Activated CD8-positive, alpha-beta memory T cell treated with anti-CD3 and anti-CD28 coated beads, Interleukin-2, amount 50 U/mL, for 1 hour (primary cell): Measurements from ENCODE around the gene SPDYE3.
"Not testable (repeated sequence)": the region's sequence is repeated elsewhere in the genome, so short reads cannot be mapped to it uniquely, and the experiment has no call there.

Experiments
- DNase-seq: peaks from one replicate; pipeline ENCODE4 v3.0.0-alpha.2; 2020; ENCODE audit errors: extremely low read depth

Gene SPDYE3, protein sequence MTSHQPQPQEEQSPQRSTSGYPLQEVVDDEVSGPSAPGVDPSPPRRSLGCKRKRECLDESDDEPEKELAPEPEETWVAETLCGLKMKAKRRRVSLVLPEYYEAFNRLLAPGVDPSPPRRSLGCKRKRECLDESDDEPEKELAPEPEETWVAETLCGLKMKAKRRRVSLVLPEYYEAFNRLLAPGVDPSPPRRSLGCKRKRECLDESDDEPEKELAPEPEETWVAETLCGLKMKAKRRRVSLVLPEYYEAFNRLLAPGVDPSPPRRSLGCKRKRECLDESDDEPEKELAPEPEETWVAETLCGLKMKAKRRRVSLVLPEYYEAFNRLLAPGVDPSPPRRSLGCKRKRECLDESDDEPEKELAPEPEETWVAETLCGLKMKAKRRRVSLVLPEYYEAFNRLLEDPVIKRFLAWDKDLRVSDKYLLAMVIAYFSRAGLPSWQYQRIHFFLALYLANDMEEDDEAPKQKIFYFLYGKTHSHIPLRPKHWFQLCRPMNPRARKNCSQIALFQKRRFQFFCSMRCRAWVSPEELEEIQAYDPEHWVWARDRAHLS

DNA sequence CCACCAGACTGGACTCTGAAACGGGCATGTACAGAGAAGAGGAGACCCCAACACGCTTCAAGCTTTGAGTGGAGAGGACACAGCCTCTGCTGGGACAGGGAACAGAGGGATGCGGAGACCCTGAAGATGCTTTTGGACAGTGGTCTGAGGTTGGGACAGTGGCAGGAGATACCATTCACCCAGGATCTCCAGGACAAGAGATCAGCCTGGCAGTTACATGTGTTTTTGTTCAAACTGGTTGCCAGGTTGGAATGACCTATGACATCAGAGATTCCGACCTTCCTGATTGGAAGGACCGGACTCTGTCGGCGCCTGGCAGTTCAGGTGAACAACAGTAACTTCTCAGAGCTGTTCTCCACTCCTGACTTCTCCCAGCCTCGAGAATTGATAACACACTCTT is at the start of gene SPDYE3:
SPDYE3 (plus strand) TSS at position 301 of the 400 bp plus-strand sequence. CDS start 184 bp downstream, outside the sequence.
- DNase-seq: not testable (repeated sequence)

DNA sequence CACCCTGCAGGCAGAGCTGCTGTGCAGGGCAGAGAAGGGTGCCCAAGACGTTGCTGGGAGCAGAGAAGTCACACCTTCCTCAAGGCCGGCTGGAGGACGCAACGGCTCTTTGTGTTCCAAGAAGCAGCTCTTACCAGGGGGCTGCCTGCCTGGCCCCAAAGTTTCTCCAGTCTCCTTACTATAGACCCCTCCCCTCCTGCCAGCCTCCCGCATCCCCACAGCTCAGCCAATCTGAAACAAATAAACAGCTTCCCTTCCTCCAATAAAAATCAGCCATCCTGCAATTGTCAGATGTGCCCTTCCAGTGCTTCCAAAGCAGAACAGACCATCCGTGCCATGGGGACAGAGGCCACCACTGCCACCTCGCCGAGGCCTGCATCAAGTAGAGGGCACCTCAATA is 47.5 kb upstream of the SPDYE3 start:
- DNase-seq: not testable (repeated sequence)

DNA sequence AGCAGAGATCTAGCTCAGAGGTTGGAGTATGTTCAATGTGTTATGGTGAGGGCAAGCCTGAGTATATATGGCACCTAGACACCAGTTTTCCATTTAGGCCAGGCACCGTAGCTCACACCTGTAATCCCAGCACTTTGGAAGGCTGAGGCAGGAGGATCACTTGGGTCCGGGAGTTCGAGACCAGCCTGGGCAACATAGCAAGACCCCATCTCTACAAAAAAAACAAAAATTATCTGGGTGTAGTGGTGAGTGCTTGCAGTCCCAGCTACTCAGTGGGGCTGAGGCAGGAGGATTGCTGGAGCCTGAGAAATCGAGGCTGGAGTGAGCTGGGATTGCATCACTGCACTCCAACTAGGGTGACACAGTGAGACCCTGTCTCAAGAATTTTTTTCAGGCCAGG is 44.6 kb upstream of the SPDYE3 start:
- DNase-seq: not testable (repeated sequence)

DNA sequence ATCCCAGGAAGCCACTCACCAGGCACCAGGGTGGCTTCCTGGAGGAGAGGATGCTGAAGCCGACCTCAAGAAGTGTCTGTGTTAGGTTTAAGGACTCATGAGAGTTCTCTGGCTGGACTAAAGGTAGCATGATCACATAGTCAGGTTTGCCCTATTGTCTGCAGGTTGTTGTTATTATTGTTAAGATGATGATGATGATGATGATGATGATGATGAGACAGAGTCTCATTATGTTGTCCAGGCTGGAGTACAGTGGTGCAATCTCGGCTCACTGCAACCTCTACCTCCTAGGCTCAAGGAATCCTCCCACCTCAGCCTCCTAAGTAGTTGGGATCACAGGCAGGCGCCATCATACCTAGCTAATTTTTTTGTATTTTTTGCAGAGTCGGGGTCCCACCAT is 43.3 kb upstream of the SPDYE3 start:
- DNase-seq: not testable (repeated sequence)

GRCh38 chr7:100264669-100265165 is 42.8 kb upstream of the SPDYE3 start:
- not testable (repeated sequence) for DNase-seq

GRCh38 chr7:100265851-100266250 is 41.7 kb upstream of the SPDYE3 start:
- not testable (repeated sequence) for DNase-seq

GRCh38 chr7:100266576-100267354 is 40.7 kb upstream of the SPDYE3 start:
- no peak for DNase-seq

GRCh38 chr7:100267648-100268047 is 39.9 kb upstream of the SPDYE3 start:
- DNase-seq: no peak

- not testable (repeated sequence) for DNase-seq
Measured at GRCh38 chr7:100268882-100269281, 38.6 kb upstream of the SPDYE3 start.

GRCh38 chr7:100269306-100270045 is 38.0 kb upstream of the SPDYE3 start:
- DNase-seq: not testable (repeated sequence)

DNA sequence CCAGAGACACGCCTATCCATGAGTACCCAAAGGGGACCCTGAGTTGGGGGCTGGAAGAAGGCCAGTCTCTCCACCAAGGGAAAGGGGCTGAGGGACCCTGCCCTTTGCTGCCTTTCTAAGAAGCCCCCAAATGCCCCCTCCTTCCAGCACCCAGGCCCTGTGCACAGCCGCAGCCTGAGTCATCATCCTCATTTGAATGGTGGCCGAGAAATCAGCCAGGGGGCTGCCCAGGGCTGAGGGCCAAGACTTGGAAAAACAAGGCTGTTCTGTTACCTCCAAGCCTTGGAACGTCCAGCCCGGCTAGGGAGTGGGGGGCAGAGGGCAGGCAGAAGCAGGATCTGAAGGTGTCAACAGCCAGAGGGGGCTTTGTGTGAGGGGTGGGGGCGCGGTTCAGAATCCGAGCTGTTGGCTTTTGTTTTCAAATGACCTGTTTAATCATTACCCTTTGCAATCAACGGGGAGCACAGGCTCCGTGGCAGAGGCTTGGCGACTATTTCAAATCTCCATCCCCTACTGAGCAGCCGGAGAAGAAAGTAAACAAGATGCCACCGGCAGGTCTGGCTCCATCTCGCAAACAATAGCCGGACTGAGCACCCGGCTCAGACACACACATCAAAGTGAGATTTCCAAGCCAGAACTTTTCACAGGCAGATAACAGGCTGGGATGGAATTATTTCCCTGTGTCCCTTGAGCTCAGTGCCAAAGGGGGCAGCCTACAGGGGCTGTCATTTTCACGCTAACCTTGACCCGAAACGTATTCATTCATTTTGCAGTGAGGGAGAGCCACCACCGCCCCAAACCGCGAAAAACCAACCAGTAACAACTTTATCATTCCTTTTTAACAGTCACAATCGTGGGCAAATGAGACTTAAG is 37.2 kb upstream of the SPDYE3 start:
- not testable (repeated sequence) for DNase-seq

DNA sequence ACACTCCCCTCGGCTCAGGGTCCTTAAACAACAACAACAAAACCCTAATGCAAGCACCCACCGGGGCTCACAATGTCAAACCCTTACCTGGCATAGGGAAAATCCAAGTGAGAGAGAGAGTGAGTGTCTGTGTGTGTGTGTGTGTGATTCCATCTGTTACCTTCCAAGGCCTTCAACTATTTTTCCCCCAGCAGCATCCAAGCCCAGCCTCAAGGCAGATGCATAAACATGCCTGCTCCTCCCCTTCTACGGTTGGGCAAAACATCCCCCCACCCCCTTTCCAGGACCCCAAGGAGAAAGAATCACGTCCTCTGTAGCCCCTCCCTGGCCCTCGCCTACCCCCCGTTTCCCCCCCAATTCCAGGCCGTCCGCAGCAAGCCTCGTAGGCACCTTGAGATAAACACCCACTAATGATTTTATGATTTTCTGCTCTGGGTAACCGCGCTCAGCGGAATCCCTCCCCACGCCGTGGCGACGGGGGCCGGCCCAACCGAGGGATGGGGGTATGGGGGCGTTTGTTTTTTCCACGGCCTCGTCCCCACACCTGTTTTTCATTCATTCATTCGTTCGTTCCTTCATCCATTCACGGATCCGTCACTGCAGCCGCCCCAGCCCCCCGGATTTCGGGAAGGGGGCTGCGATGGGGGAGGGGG is 36.4 kb upstream of the SPDYE3 start:
- not testable (repeated sequence) for DNase-seq

DNA sequence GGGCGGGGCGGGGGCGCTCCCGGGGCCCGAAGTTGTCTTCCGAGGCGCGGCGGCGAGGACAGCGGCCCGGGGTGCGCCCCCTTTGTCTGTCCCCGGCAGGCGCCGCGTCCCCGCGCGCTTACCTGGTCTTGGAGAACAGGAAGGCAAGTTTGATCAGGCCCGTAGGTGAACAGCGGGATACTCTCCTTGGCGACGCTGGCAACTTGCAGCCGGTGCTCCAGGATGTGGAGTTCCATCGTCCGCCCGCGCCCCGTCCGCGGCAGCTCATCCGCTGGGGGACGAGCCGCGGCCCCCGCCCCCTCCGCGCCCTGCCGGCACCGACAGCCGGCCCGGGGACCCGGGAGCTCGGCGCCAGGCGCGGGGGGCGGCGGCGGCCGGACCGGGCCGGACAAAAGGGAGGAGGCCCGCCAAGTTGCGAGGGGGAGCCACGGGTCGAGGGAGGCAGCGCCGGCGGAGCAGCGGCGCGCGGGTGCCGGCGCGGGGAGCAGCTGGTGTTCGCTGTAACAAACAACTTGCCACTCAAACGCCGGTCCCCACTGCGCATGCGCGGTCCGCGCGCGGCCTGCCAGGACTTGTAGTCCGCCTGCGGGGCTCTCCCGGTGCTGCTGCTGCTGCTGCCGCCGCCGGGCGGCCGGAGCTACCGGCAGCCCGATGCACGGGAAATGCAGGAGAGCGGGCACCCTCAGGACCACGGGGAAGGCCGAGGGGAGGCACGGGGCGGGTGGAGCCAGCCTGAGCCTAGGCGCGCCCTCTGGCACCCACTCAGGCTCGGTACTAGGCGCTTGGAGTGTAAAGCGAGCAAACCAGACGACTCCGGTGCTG is 35.6 kb upstream of the SPDYE3 start:
- peak; percentile 92 for DNase-seq

- not testable (repeated sequence) for DNase-seq
Measured at GRCh38 chr7:100272538-100272902, 35.0 kb upstream of the SPDYE3 start.

- no peak for DNase-seq
Measured at GRCh38 chr7:100275120-100275519, 32.4 kb upstream of the SPDYE3 start.

DNA sequence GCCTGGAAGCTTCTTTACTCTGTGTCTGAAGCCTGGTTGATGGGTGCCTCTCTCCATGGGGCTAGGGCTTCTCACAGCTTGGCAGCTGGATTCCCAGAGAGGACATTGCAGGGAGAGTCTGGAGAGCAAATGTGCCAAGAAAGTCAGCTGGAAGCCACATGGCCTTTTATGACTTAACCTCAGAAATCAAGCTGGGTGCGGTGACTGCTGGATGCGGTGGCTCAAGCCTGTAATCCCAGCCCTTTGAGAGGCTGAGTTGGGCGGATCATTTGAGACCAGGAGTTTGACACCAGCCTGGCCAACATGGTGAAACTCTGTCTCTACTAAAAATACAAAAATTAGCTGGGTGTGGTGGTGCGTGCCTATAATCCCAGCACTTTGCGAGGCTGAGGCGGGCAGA is 31.4 kb upstream of the SPDYE3 start:
- DNase-seq: not testable (repeated sequence)

- not testable (repeated sequence) for DNase-seq
Measured at GRCh38 chr7:100282069-100282608, 25.4 kb upstream of the SPDYE3 start.

GRCh38 chr7:100283147-100283546 is 24.4 kb upstream of the SPDYE3 start:
- DNase-seq: not testable (repeated sequence)
